Mesenchymal stem cell (in vitro differentiated cells and primary cell): ENCODE measurements around the gene TM7SF2.

Source experiments
- DNase-seq: peaks from one replicate; pipeline ENCODE4 v3.0.0-alpha.2; 2013
- H2AFZ ChIP-seq: one replicate; pipeline ENCODE4 v1.6.1; 2013; ENCODE audit warnings: low read depth, mild to moderate bottlenecking, control low read depth, inconsistent platforms, low read length, moderate library complexity
- H2AK5ac ChIP-seq: 2 replicates; pipeline ENCODE4 v1.6.1; 2013; ENCODE audit warnings: low read length, moderate library complexity, mild to moderate bottlenecking, inconsistent platforms; ENCODE audit not compliant: severe bottlenecking
- H2BK120ac ChIP-seq: one replicate; pipeline ENCODE4 v1.6.1; 2013; ENCODE audit warnings: low read depth, mild to moderate bottlenecking, inconsistent platforms, low read length, moderate library complexity
- H2BK12ac ChIP-seq, 2 experiments: one replicate each; pipeline ENCODE4 v1.6.1; 2013; ENCODE audit warnings: inconsistent platforms in 2 of 2, low read length in 2 of 2, mild to moderate bottlenecking in 2 of 2, moderate library complexity in 2 of 2, control low read depth in 1 of 2
- H2BK15ac ChIP-seq: one replicate; pipeline ENCODE4 v1.6.1; 2013; ENCODE audit warnings: mild to moderate bottlenecking, low read depth, inconsistent platforms; ENCODE audit not compliant: poor library complexity, severe bottlenecking
- H2BK5ac ChIP-seq: 2 replicates; pipeline ENCODE4 v1.6.1; 2013; ENCODE audit warnings: low read depth, mild to moderate bottlenecking, low read length, control low read depth, inconsistent platforms; ENCODE audit not compliant: poor library complexity, severe bottlenecking
- H3K14ac ChIP-seq, 2 experiments: one replicate each; pipeline ENCODE4 v1.6.1; 2013; ENCODE audit warnings: inconsistent platforms in 2 of 2, low read length in 2 of 2, control low read depth in 1 of 2, mild to moderate bottlenecking in 1 of 2, moderate library complexity in 1 of 2
- H3K18ac ChIP-seq, 2 experiments: one replicate each; pipeline ENCODE4 v1.6.1; 2013; ENCODE audit warnings: inconsistent platforms in 2 of 2, low read length in 2 of 2, control low read depth in 1 of 2, low read depth in 1 of 2, mild to moderate bottlenecking in 1 of 2
- H3K23ac ChIP-seq, 2 experiments: one replicate each; pipeline ENCODE4 v1.6.1; 2013; ENCODE audit warnings: inconsistent platforms in 2 of 2, low read length in 2 of 2, mild to moderate bottlenecking in 2 of 2, moderate library complexity in 2 of 2, control low read depth in 1 of 2
- H3K27ac ChIP-seq: 2 replicates; pipeline ENCODE4 v1.5.1; 2013; ENCODE audit warnings: mild to moderate bottlenecking, moderate library complexity, low read length, control low read depth, inconsistent platforms; ENCODE audit not compliant: poor library complexity, severe bottlenecking
- H3K27me3 ChIP-seq, 2 experiments: 2 replicates each; pipeline versions ENCODE4 v1.6.1 to v1.7.0; 2013; ENCODE audit warnings: low read length in 2 of 2, mild to moderate bottlenecking in 2 of 2, moderate library complexity in 2 of 2, control low read depth in 1 of 2, inconsistent platforms in 1 of 2; ENCODE audit not compliant: control insufficient read depth in 1 of 2, insufficient read depth in 1 of 2
- H3K36me3 ChIP-seq, 2 experiments: 2 replicates each; pipeline versions ENCODE4 v1.6.1 to v1.7.0; 2013; ENCODE audit warnings: low read length in 2 of 2, control low read depth in 1 of 2, inconsistent platforms in 1 of 2, low read depth in 1 of 2, mild to moderate bottlenecking in 1 of 2; ENCODE audit not compliant: insufficient read depth in 2 of 2, control insufficient read depth in 1 of 2
- H3K4ac ChIP-seq, 2 experiments: one replicate each; pipeline ENCODE4 v1.6.1; 2013; ENCODE audit warnings: inconsistent platforms in 2 of 2, low read length in 2 of 2, mild to moderate bottlenecking in 2 of 2, moderate library complexity in 2 of 2, control low read depth in 1 of 2, low read depth in 1 of 2
- H3K4me1 ChIP-seq: 2 replicates; pipeline ENCODE4 v1.6.1; 2013; ENCODE audit warnings: low read depth, low read length, control low read depth; ENCODE audit not compliant: control insufficient read depth, insufficient read depth
- H3K4me2 ChIP-seq: 2 replicates; pipeline ENCODE4 v1.6.1; 2013; ENCODE audit warnings: low read length, mild to moderate bottlenecking, inconsistent platforms; ENCODE audit not compliant: poor library complexity, severe bottlenecking
- H3K4me3 ChIP-seq, 2 experiments: 2 replicates each; pipeline versions ENCODE4 v1.5.1 to v1.7.0; 2013; ENCODE audit warnings: low read length in 2 of 2, mild to moderate bottlenecking in 2 of 2, control low read depth in 1 of 2, low read depth in 1 of 2; ENCODE audit not compliant: insufficient read depth in 1 of 2
- H3K79me1 ChIP-seq: replicated peaks from 2 replicates; pipeline ENCODE4 v1.6.1; 2013; ENCODE audit warnings: mild to moderate bottlenecking, control low read depth, low read length, inconsistent platforms; ENCODE audit not compliant: poor library complexity, severe bottlenecking
- H3K9ac ChIP-seq: 2 replicates; pipeline ENCODE4 v1.7.0; 2013; ENCODE audit warnings: mild to moderate bottlenecking, low read length, moderate library complexity
- H3K9me3 ChIP-seq: 2 replicates; pipeline ENCODE4 v1.7.0; 2013; ENCODE audit warnings: mild to moderate bottlenecking, low read length; ENCODE audit not compliant: control insufficient read depth
- H4K8ac ChIP-seq: one replicate; pipeline ENCODE4 v1.6.1; 2013; ENCODE audit warnings: inconsistent platforms, mild to moderate bottlenecking, low read length, moderate library complexity
- H4K91ac ChIP-seq: one replicate; pipeline ENCODE4 v1.6.1; 2013; ENCODE audit warnings: mild to moderate bottlenecking, low read length, inconsistent platforms
- WGBS: methylation state at CpG from one replicate; pipeline ENCODE4 v1.1.7; 2013; ENCODE audit warnings: mixed read lengths; 5-methylcytosine and 5-hydroxymethylcytosine counted together

Gene TM7SF2

DNA sequence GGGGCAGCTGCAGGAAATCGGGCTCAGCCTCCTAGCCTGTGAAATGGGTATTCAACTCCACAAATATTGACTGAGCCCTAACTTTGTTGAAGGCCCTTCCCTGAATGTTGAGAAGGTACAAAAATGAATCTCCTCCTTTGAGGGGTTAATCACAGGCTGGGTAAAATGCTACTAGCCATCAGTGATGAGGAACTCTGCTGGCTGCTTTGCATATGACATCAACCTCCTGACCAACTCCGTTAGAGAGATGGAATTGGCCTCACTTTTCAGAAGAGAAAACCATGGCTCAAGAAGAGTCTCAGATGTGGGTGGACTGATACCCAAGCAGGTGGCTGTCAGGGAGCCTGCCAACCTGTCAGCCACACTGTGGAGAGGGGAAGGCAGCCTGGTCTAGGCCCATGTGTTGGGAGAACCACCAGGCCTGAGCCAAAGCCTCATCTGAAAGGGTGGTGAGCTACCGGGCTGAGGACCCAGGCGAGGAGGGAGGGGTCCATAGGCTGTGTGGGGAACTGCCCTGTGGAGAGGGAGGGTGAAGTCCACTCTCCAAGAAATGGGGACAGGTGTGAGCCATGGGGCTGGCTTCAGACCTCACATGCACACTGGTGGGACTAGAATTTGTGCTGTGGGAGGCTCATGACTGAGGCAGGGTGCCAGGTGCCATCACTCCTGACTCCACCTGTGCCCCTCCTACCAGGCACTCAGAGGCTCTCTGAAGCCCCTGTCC, 39.6 kb upstream of the TM7SF2 start:
- Histone ChIP-seq H3K4me2 (no peak overlapping the region), H3K9ac (no peak overlapping the region), H3K27me3 (peaks cover 0 to 5% of the 10 kb centered on the region in 2 experiments), H2AFZ (no peak overlapping the region), H2BK15ac (no peak overlapping the region), H3K4ac (no peak overlapping the region), H3K36me3 (peaks cover 0 to 4% of the 10 kb centered on the region in 2 experiments), H3K4me3 (no peak overlapping the region), H3K23ac (no peak overlapping the region), H2BK120ac (no peak overlapping the region), H3K14ac (no peak overlapping the region), H3K9me3 (no peaks in the 10 kb centered on the region), H3K79me1 (peaks cover 4% of the 10 kb centered on the region), H3K27ac (no peak overlapping the region), H3K18ac (no peak overlapping the region), H3K4me1 (no peaks in the 10 kb centered on the region), H4K8ac (no peak overlapping the region), H4K91ac (no peak overlapping the region), H2BK5ac (no peak overlapping the region), H2AK5ac (no peak overlapping the region), H2BK12ac (no peak overlapping the region)
- DNase-seq, result no peak
- WGBS, result 66% methylated on average over 4 of the region's 4 CpGs

DNA sequence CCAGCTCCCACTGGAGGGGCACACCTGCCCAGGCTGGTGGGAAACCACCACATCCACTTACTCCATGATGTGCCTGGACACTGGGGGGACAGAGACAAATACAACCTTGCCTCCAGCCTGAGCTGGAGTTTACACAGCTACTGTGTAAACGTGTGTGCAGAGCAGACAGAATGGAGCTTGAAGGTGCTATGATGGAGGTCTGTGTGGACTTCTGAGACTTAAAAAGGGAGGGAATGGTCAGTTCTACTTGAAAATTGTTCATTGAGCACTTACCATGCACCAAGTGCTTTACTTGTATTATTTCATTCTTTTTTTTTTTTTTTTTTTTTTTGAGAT, 39.1 kb upstream of the TM7SF2 start:
- Histone ChIP-seq H3K9me3 (no peaks in the 10 kb centered on the region), H4K8ac (no peak overlapping the region), H3K27me3 (no peaks in the 10 kb centered on the region), H3K4me1 (no peaks in the 10 kb centered on the region), H2BK15ac (no peak overlapping the region), H3K14ac (no peak overlapping the region), H3K79me1 (peaks cover 4% of the 10 kb centered on the region), H3K4ac (no peak overlapping the region), H2BK120ac (no peak overlapping the region), H3K18ac (no peak overlapping the region), H3K9ac (no peak overlapping the region), H2BK12ac (no peak overlapping the region), H3K4me2 (no peak overlapping the region), H3K36me3 (peaks cover 0 to 4% of the 10 kb centered on the region in 2 experiments), H2BK5ac (no peak overlapping the region), H2AFZ (no peak overlapping the region), H4K91ac (no peak overlapping the region), H2AK5ac (no peak overlapping the region), H3K4me3 (no peak overlapping the region), H3K23ac (no peak overlapping the region), H3K27ac (no peak overlapping the region)
- 80% methylated on average over 1 of the region's 1 CpG for WGBS
- no peak for DNase-seq

DNA sequence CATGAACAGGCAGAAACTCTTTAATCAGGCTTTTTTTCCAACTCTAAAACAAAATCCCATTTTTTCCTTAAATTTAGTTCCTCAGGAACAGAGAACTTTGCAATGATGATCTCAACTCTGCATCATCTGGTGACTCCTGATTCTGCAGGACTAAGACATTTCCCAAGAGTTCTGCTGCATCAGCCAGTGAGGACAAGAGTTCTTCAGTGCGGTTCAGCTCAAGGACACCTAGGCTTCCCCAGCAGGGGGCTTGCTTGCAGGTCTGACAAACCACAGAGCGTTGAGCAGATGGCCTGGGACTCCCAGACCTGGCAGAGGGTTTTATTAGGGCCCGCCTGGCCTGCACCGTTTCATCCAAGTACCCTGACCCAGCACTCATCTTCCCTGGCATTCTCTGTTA, 34.2 kb upstream of the TM7SF2 start:
- Histone ChIP-seq H2BK120ac (no peak overlapping the region), H3K18ac (no peak overlapping the region), H3K23ac (no peak overlapping the region), H2AK5ac (no peak overlapping the region), H3K4me2 (no peak overlapping the region), H2BK5ac (no peak overlapping the region), H2BK15ac (no peak overlapping the region), H3K36me3 (peaks cover 0 to 18% of the 10 kb centered on the region in 2 experiments), H2BK12ac (no peak overlapping the region), H3K79me1 (peaks cover 35% of the 10 kb centered on the region), H3K4me1 (no peaks in the 10 kb centered on the region), H3K27me3 (no peaks in the 10 kb centered on the region), H2AFZ (no peak overlapping the region), H3K9ac (peak overlapping the region; percentile 12), H3K14ac (no peak overlapping the region), H3K4ac (no peak overlapping the region), H4K8ac (no peak overlapping the region), H3K27ac (no peak overlapping the region), H3K9me3 (no peaks in the 10 kb centered on the region), H4K91ac (no peak overlapping the region), H3K4me3 (no peak overlapping the region)
- 92% methylated on average over 4 of the region's 4 CpGs for WGBS
- no peak for DNase-seq

DNA sequence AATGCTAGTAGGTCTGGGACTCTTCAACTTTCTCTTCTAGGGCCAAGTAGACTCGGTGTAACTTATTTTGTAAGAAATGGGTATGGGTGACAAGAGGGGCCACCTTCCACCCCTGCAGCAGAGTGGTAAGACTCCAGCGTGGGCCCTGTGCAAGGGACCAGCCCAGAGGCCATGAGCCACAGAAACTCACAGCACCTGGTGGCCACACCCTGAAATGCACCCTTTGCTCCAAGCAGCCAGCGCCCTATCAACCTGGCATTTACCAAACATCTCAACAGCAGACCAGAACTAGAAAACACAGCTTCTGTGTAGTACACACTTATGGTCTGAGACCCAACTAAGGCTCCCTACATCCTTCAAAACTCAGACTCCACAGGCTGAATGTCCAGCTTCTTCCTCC, 33.5 kb upstream of the TM7SF2 start:
- H3K79me1 ChIP-seq, result peaks cover 38% of the 10 kb centered on the region
- no peak overlapping the region for H2BK120ac ChIP-seq
- H3K9me3 ChIP-seq, result no peaks in the 10 kb centered on the region
- peak overlapping the region; percentile 9 for H4K8ac ChIP-seq
- no peak overlapping the region for H2BK5ac ChIP-seq
- peaks cover 0 to 18% of the 10 kb centered on the region in 2 experiments for H3K36me3 ChIP-seq
- no peak overlapping the region for H2AK5ac ChIP-seq
- no peak overlapping the region for H3K9ac ChIP-seq
- no peak overlapping the region for H3K14ac ChIP-seq
- H3K4me3 ChIP-seq, result no peak overlapping the region
- H3K27ac ChIP-seq, result no peak overlapping the region
- no peak overlapping the region for H3K18ac ChIP-seq
- no peaks in the 10 kb centered on the region for H3K4me1 ChIP-seq
- 88% methylated on average over 3 of the region's 3 CpGs for WGBS
- H3K4ac ChIP-seq, result no peak overlapping the region
- no peak overlapping the region for H3K4me2 ChIP-seq
- H3K23ac ChIP-seq, result no peak overlapping the region
- no peak overlapping the region for H4K91ac ChIP-seq
- DNase-seq, result peak; percentile 49
- no peaks in the 10 kb centered on the region for H3K27me3 ChIP-seq
- no peak overlapping the region for H2BK12ac ChIP-seq
- H2BK15ac ChIP-seq, result no peak overlapping the region
- no peak overlapping the region for H2AFZ ChIP-seq
